WTC11 (cell line): ENCODE measurements around the gene MRPS16. TPM values are rescaled to one million over a fixed set of nuclear protein-coding genes. Genes with fewer than 3 reads are reported as not detected.

Experiments used
- ATAC-seq: fragments of 200-7000 bp; cut with Tn5 transposase; 2 replicates; pipeline ENCODE4 v1.10.0; 2021; ENCODE audit warnings: mild to moderate bottlenecking, moderate library complexity
- CTCF ChIA-PET: fragments of 300-600 bp; sonication (Branson Sonifier 250); formaldehyde crosslinking; loops from one replicate; lab custom pipeline; 2021; ENCODE audit warnings: antibody characterized with exemption; lab: Charles Lee
- POLR2A ChIA-PET: fragments of 350-600 bp; sonication (Branson Sonifier 250); formaldehyde crosslinking; loops from one replicate; lab custom pipeline; 2021; ENCODE audit warnings: antibody characterized with exemption; lab: Charles Lee
- DNase-seq: peaks from one replicate; pipeline ENCODE4 v3.0.0; 2021; ENCODE audit warnings: low spot score
- H3K27ac Mint-ChIP-seq: 2 replicates; pipeline ENCODE4 v1.8.0; 2021; ENCODE audit warnings: mixed read lengths
- H3K27me3 Mint-ChIP-seq: 2 replicates; pipeline ENCODE4 v1.8.0; 2021; ENCODE audit warnings: low read depth, mild to moderate bottlenecking, moderate library complexity, mixed read lengths
- H3K36me3 Mint-ChIP-seq: 2 replicates; pipeline ENCODE4 v1.8.0; 2021; ENCODE audit warnings: mixed read lengths
- H3K4me1 Mint-ChIP-seq: 2 replicates; pipeline ENCODE4 v1.8.0; 2022; ENCODE audit warnings: mixed read lengths
- H3K4me3 Mint-ChIP-seq: 2 replicates; pipeline ENCODE4 v1.8.0; 2021; ENCODE audit warnings: mild to moderate bottlenecking, moderate library complexity, mixed read lengths
- H3K9me3 Mint-ChIP-seq: 2 replicates; pipeline ENCODE4 v1.8.0; 2021; ENCODE audit warnings: mixed read lengths
- GABPB1 ChIP-seq: sonication (generic); formaldehyde crosslinking; IDR thresholded peaks from 2 replicates; pipeline ENCODE4 v1.8.1; 2023; ENCODE audit warnings: mild to moderate bottlenecking, missing genetic modification reagents
- HMGA2 ChIP-seq: fragments of 250-450 bp; sonication (Bioruptor Pico); IDR thresholded peaks from 2 replicates; pipeline ENCODE4 v1.4.0; 2021; ENCODE audit warnings: mild to moderate bottlenecking, moderate library complexity
- IRF2 ChIP-seq: sonication (generic); formaldehyde crosslinking; IDR thresholded peaks from 2 replicates; pipeline ENCODE4 v1.8.0; 2022; ENCODE audit warnings: low read depth, missing genetic modification reagents, borderline replicate concordance
- JUN ChIP-seq: sonication (generic); formaldehyde crosslinking; IDR thresholded peaks from 2 replicates; pipeline ENCODE4 v1.8.0; 2023; ENCODE audit warnings: mild to moderate bottlenecking, missing genetic modification reagents
- KAT7 ChIP-seq: sonication (generic); formaldehyde crosslinking; IDR thresholded peaks from 2 replicates; pipeline ENCODE4 v1.8.1; 2023; ENCODE audit warnings: missing genetic modification reagents, mild to moderate bottlenecking, borderline replicate concordance
- NFYB ChIP-seq: sonication (generic); formaldehyde crosslinking; conservative IDR thresholded peaks from 2 replicates; pipeline ENCODE4 v1.8.0; 2022; ENCODE audit warnings: low read depth, missing genetic modification reagents
- NR2C2 ChIP-seq: sonication (generic); formaldehyde crosslinking; IDR thresholded peaks from 2 replicates; pipeline ENCODE4 v1.8.0; 2022; ENCODE audit warnings: mild to moderate bottlenecking, missing genetic modification reagents
- NR3C1 ChIP-seq: sonication (generic); formaldehyde crosslinking; conservative IDR thresholded peaks from 2 replicates; pipeline ENCODE4 v1.8.1; 2023; ENCODE audit warnings: low read depth, mild to moderate bottlenecking, missing genetic modification reagents
- ZBTB21 ChIP-seq: sonication (generic); formaldehyde crosslinking; IDR thresholded peaks from 2 replicates; pipeline ENCODE4 v1.8.1; 2023; ENCODE audit warnings: mild to moderate bottlenecking, missing genetic modification reagents, borderline replicate concordance
- ZNF219 ChIP-seq: sonication (generic); formaldehyde crosslinking; IDR thresholded peaks from 2 replicates; pipeline ENCODE4 v1.8.0; 2023; ENCODE audit warnings: missing genetic modification reagents, mild to moderate bottlenecking, borderline replicate concordance
- ZNF396 ChIP-seq: fragments of 250-450 bp; sonication (Bioruptor Pico); IDR thresholded peaks from 2 replicates; pipeline ENCODE4 v1.8.0; 2021; ENCODE audit warnings: mild to moderate bottlenecking, moderate library complexity, borderline replicate concordance
- ZNF423 ChIP-seq: fragments of 250-450 bp; sonication (Bioruptor Pico); IDR thresholded peaks from 2 replicates; pipeline ENCODE4 v2.1.2; 2022; ENCODE audit warnings: mild to moderate bottlenecking, moderate library complexity
- total RNA-seq: library from RNA; stranded (reverse); gene quantifications from 3 replicates; pipeline ENCODE4 v1.2.3, GENCODE V29; 2021
- TF ChIP-seq, protein P1 (sequence below): sonication (generic); formaldehyde crosslinking; IDR thresholded peaks from 2 replicates; pipeline ENCODE4 v1.8.0; 2022; ENCODE audit warnings: mild to moderate bottlenecking, missing genetic modification reagents
- TF ChIP-seq, protein P2 (sequence below): fragments of 250-450 bp; sonication (Bioruptor Pico); IDR thresholded peaks from 2 replicates; pipeline ENCODE4 v1.9.0; 2021; ENCODE audit warnings: mild to moderate bottlenecking
- TF ChIP-seq, protein P3 (sequence below): sonication (generic); formaldehyde crosslinking; IDR thresholded peaks from 2 replicates; pipeline ENCODE4 v1.8.1; 2023; ENCODE audit warnings: mild to moderate bottlenecking, missing genetic modification reagents, moderate library complexity
- TF ChIP-seq, protein P4 (sequence below): sonication (generic); formaldehyde crosslinking; IDR thresholded peaks from 2 replicates; pipeline ENCODE4 v1.8.0; 2023; ENCODE audit warnings: missing genetic modification reagents
- TF ChIP-seq, protein P5 (sequence below): fragments of 250-450 bp; sonication (Bioruptor Pico); IDR thresholded peaks from 2 replicates; pipeline ENCODE4 v2.1.2; 2022; ENCODE audit warnings: mild to moderate bottlenecking, moderate library complexity
- TF ChIP-seq, protein P6 (sequence below): fragments of 250-450 bp; sonication (Bioruptor Pico); IDR thresholded peaks from 2 replicates; pipeline ENCODE4 v1.9.0; 2021; ENCODE audit warnings: moderate library complexity, mild to moderate bottlenecking, inconsistent platforms, borderline replicate concordance

MRPS16 gene
- total RNA-seq, 1 experiment from 2014 or later, result 157 TPM

DNA sequence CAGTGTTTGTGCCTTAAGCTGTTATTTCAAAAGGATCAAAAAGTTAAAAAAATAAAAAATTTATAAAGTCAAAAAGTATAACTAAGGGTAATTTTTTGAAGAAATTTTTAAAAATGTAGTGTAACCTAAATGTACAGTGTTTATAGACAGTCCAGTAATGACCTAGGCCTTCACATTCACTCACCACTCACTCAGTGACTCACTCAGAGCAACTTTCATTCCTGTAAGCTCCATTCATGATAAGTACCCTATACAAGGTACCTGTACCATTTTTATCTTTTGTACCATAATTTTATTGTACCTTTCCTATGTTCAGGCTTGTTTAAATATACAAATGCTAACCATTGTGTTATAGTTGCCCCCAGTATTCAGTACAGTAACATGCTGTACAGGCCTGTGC is 26.9 kb downstream of the MRPS16 start:
- ATAC-seq (no peak), DNase-seq (no peak)
- Mint-ChIP-seq H3K27ac (no peak overlapping the region), H3K4me1 (no peaks in the 10 kb centered on the region), H3K36me3 (peaks cover 3% of the 10 kb centered on the region; the same call in 1 of the 2 replicates), H3K4me3 (no peak overlapping the region), H3K27me3 (no peaks in the 10 kb centered on the region), H3K9me3 (no peaks in the 10 kb centered on the region)
- ChIA-PET CTCF (no interaction called here), POLR2A (no interaction called here)
- TF ChIP-seq JUN (CRISPR knock-in tag), result no peak
- TF ChIP-seq NR2C2 (CRISPR knock-in tag), result no peak

DNA sequence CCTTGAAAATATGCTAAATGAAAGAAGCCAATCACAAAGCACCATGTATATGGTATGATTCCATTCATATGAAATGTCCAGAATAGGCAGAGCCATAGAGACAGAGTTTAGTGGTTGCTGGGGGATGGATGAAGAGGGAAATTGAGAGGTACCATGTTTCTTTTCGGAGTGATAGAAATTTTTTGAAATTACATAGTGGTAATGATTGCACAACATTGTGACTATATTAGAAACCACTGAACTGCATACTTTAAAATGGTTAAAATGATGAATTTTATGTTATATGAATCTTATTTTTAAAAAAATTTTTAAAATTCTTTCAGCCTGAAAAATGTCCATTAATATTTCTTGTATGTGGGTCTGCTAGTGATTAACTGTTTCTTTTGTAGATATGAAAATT is 31.5 kb downstream of the MRPS16 start:
- Mint-ChIP-seq H3K27ac (no peak overlapping the region), H3K4me1 (no peaks in the 10 kb centered on the region), H3K27me3 (no peaks in the 10 kb centered on the region), H3K9me3 (no peaks in the 10 kb centered on the region)
- ChIA-PET POLR2A (no interaction called here), CTCF (no interaction called here)
- no peak for ATAC-seq
- TF ChIP-seq, protein P1, sequence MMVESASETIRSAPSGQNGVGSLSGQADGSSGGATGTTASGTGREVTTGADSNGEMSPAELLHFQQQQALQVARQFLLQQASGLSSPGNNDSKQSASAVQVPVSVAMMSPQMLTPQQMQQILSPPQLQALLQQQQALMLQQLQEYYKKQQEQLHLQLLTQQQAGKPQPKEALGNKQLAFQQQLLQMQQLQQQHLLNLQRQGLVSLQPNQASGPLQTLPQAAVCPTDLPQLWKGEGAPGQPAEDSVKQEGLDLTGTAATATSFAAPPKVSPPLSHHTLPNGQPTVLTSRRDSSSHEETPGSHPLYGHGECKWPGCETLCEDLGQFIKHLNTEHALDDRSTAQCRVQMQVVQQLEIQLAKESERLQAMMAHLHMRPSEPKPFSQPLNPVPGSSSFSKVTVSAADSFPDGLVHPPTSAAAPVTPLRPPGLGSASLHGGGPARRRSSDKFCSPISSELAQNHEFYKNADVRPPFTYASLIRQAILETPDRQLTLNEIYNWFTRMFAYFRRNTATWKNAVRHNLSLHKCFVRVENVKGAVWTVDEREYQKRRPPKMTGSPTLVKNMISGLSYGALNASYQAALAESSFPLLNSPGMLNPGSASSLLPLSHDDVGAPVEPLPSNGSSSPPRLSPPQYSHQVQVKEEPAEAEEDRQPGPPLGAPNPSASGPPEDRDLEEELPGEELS (CRISPR knock-in tag), result no peak
- TF ChIP-seq, protein P2, sequence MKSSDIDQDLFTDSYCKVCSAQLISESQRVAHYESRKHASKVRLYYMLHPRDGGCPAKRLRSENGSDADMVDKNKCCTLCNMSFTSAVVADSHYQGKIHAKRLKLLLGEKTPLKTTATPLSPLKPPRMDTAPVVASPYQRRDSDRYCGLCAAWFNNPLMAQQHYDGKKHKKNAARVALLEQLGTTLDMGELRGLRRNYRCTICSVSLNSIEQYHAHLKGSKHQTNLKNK (CRISPR knock-in tag), result no peak
- no peak for TF ChIP-seq NFYB (CRISPR knock-in tag)
- TF ChIP-seq ZNF423 (CRISPR knock-in tag), result no peak
- no peak for TF ChIP-seq ZNF396 (CRISPR knock-in tag)
- TF ChIP-seq, protein P3, sequence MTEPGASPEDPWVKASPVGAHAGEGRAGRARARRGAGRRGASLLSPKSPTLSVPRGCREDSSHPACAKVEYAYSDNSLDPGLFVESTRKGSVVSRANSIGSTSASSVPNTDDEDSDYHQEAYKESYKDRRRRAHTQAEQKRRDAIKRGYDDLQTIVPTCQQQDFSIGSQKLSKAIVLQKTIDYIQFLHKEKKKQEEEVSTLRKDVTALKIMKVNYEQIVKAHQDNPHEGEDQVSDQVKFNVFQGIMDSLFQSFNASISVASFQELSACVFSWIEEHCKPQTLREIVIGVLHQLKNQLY (CRISPR knock-in tag), result no peak
- TF ChIP-seq GABPB1 (CRISPR knock-in tag), result no peak
- TF ChIP-seq ZNF219 (CRISPR knock-in tag), result no peak
- no peak for TF ChIP-seq JUN (CRISPR knock-in tag)
- TF ChIP-seq, protein P4, sequence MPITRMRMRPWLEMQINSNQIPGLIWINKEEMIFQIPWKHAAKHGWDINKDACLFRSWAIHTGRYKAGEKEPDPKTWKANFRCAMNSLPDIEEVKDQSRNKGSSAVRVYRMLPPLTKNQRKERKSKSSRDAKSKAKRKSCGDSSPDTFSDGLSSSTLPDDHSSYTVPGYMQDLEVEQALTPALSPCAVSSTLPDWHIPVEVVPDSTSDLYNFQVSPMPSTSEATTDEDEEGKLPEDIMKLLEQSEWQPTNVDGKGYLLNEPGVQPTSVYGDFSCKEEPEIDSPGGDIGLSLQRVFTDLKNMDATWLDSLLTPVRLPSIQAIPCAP, result no peak
- no peak for TF ChIP-seq IRF2
- TF ChIP-seq KAT7 (CRISPR knock-in tag), result no peak
- TF ChIP-seq NR3C1 (CRISPR knock-in tag), result no peak
- TF ChIP-seq, protein P5, sequence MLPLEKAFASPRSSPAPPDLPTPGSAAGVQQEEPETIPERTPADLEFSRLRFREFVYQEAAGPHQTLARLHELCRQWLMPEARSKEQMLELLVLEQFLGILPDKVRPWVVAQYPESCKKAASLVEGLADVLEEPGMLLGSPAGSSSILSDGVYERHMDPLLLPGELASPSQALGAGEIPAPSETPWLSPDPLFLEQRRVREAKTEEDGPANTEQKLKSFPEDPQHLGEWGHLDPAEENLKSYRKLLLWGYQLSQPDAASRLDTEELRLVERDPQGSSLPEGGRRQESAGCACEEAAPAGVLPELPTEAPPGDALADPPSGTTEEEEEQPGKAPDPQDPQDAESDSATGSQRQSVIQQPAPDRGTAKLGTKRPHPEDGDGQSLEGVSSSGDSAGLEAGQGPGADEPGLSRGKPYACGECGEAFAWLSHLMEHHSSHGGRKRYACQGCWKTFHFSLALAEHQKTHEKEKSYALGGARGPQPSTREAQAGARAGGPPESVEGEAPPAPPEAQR, result no peak
- no peak for TF ChIP-seq HMGA2 (CRISPR knock-in tag)
- TF ChIP-seq ZBTB21, result no peak
- TF ChIP-seq, protein P6, sequence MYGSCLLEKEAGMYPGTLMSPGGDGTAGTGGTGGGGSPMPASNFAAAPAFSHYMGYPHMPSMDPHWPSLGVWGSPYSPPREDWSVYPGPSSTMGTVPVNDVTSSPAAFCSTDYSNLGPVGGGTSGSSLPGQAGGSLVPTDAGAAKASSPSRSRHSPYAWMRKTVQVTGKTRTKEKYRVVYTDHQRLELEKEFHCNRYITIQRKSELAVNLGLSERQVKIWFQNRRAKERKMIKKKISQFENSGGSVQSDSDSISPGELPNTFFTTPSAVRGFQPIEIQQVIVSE (CRISPR knock-in tag), result no peak
- TF ChIP-seq, all 79 proteins: peak for 0
- Mint-ChIP-seq H3K4me3 (no peak overlapping the region), H3K36me3 (0 out of 2 replicates have a peak, but pooled peaks cover 3% of the 10 kb centered on the region)
- DNase-seq, result no peak
